ENCODE measurements around the gene FAM171A1. TPM values are rescaled to one million over a fixed set of nuclear protein-coding genes. Genes with fewer than 3 reads are reported as not detected.

Gene FAM171A1
- total RNA-seq, 1 experiment from 2014 or later, result 46.5 TPM

GRCh38 chr10:15360566-15360965 lies 10.5 kb downstream of the FAM171A1 start:
- no peak overlapping the region for H3K4me3 ChIP-seq (ENCODE audit: low read depth, low read length, poor library complexity, severe bottlenecking)
- intact Hi-C loops (cut with micrococcal nuclease; ENCODE audit: unreplicated experiment), result no loop called here
- H3K4me1 ChIP-seq (ENCODE audit: insufficient read depth, low read length, poor library complexity, severe bottlenecking), result no peaks in the 10 kb centered on the region
- H3K27me3 ChIP-seq (replicated peaks; ENCODE audit: insufficient read depth, low read depth, low read length, poor library complexity), result no peaks in the 10 kb centered on the region
- POLR2A ChIA-PET (ENCODE audit: low non-redundant PET), result no interaction called here
- TF ChIP-seq EZH2 (IDR thresholded peaks at IDR 0.05; ENCODE audit: borderline replicate concordance, low read depth, low read length, poor library complexity, severe bottlenecking) (no peak), CTCF (conservative IDR thresholded peaks at IDR 0.05; ENCODE audit: low read depth, low read length) (no peak)
- no peak for DNase-seq (ENCODE audit: low spot score)
- H3K9me3 ChIP-seq (ENCODE audit: low read depth, low read length, poor library complexity, severe bottlenecking), result no peaks in the 10 kb centered on the region
- no peaks in the 10 kb centered on the region for H3K36me3 ChIP-seq (ENCODE audit: insufficient read depth, low read length, poor library complexity, severe bottlenecking)
- no TSS peak for BruUV-seq (replicated peaks)
- H3K27ac ChIP-seq (ENCODE audit: low read depth, low read length, poor library complexity, severe bottlenecking), result no peak overlapping the region
- CTCF ChIA-PET, result no interaction called here

- TF ChIP-seq CTCF (conservative IDR thresholded peaks at IDR 0.05; ENCODE audit: low read depth, low read length), result no peak
- no peak for TF ChIP-seq EZH2 (IDR thresholded peaks at IDR 0.05; ENCODE audit: borderline replicate concordance, low read depth, low read length, poor library complexity, severe bottlenecking)
- H3K4me1 ChIP-seq (ENCODE audit: insufficient read depth, low read length, poor library complexity, severe bottlenecking), result peaks cover 10% of the 10 kb centered on the region
- H3K27ac ChIP-seq (ENCODE audit: low read depth, low read length, poor library complexity, severe bottlenecking), result no peak overlapping the region
- ChIA-PET CTCF (no interaction called here), POLR2A (ENCODE audit: low non-redundant PET) (no interaction called here)
- H3K36me3 ChIP-seq (ENCODE audit: insufficient read depth, low read length, poor library complexity, severe bottlenecking), result no peaks in the 10 kb centered on the region
- no TSS peak for BruUV-seq (replicated peaks)
- H3K4me3 ChIP-seq (ENCODE audit: low read depth, low read length, poor library complexity, severe bottlenecking), result no peak overlapping the region
- intact Hi-C loops (cut with micrococcal nuclease; ENCODE audit: unreplicated experiment), result no loop called here
- no peak for DNase-seq (ENCODE audit: low spot score)
- no peaks in the 10 kb centered on the region for H3K9me3 ChIP-seq (ENCODE audit: low read depth, low read length, poor library complexity, severe bottlenecking)
- no peaks in the 10 kb centered on the region for H3K27me3 ChIP-seq (replicated peaks; ENCODE audit: insufficient read depth, low read depth, low read length, poor library complexity)
These were observed 17.5 kb downstream of the FAM171A1 start for GRCh38 chr10:15353471-15354017.

GRCh38 chr10:15352836-15353235 lies 18.3 kb downstream of the FAM171A1 start:
- H3K36me3 ChIP-seq (ENCODE audit: insufficient read depth, low read length, poor library complexity, severe bottlenecking), result no peaks in the 10 kb centered on the region
- H3K4me1 ChIP-seq (ENCODE audit: insufficient read depth, low read length, poor library complexity, severe bottlenecking), result peaks cover 14% of the 10 kb centered on the region
- no TSS peak for BruUV-seq (replicated peaks)
- TF ChIP-seq EZH2 (IDR thresholded peaks at IDR 0.05; ENCODE audit: borderline replicate concordance, low read depth, low read length, poor library complexity, severe bottlenecking) (no peak), CTCF (conservative IDR thresholded peaks at IDR 0.05; ENCODE audit: low read depth, low read length) (no peak)
- H3K27me3 ChIP-seq (replicated peaks; ENCODE audit: insufficient read depth, low read depth, low read length, poor library complexity), result no peaks in the 10 kb centered on the region
- H3K4me3 ChIP-seq (ENCODE audit: low read depth, low read length, poor library complexity, severe bottlenecking), result no peak overlapping the region
- POLR2A ChIA-PET (ENCODE audit: low non-redundant PET), result no interaction called here
- no peak for DNase-seq (ENCODE audit: low spot score)
- CTCF ChIA-PET, result no interaction called here
- intact Hi-C loops (cut with micrococcal nuclease; ENCODE audit: unreplicated experiment), result no loop called here
- H3K9me3 ChIP-seq (ENCODE audit: low read depth, low read length, poor library complexity, severe bottlenecking), result no peaks in the 10 kb centered on the region
- H3K27ac ChIP-seq (ENCODE audit: low read depth, low read length, poor library complexity, severe bottlenecking), result no peak overlapping the region
